ENCODE results near the gene BRD1. TPM values are rescaled to one million over a fixed set of nuclear protein-coding genes. Genes with fewer than 3 reads are reported as not detected.

BRD1 gene
- polyA plus RNA-seq, 3 donors, result 0.61 to 13.8 (median 0.86) TPM

GRCh38 chr22:49784630-49784971, 43.1 kb downstream of the BRD1 start:
- no peaks in the 10 kb centered on the region for H3K9me3 ChIP-seq (replicated peaks in 1 of 2; ENCODE audit: control insufficient read depth in 1 of 2, insufficient read depth in 1 of 2, low read length in 2 of 2)
- no peaks in the 10 kb centered on the region for H3K27me3 ChIP-seq (ENCODE audit: control insufficient read depth in 2 of 2, insufficient read depth in 2 of 2, low read length in 2 of 2)
- H3K4me3 Mint-ChIP-seq, result no peak overlapping the region
- intact Hi-C loops (cut with micrococcal nuclease), result no loop called here
- no peaks in the 10 kb centered on the region for H3K27me3 Mint-ChIP-seq (ENCODE audit: low read depth in 3 of 3)
- peaks cover 0 to 2% (median 0%) of the 10 kb centered on the region in 7 donors for H3K9me3 Mint-ChIP-seq
- peaks cover 18% of the 10 kb centered on the region for H3K4me1 Mint-ChIP-seq
- over 99% methylated on average over 14 of the region's 15 CpGs for WGBS (ENCODE audit: insufficient coverage)
- peaks cover 17% of the 10 kb centered on the region in 2 donors for H3K4me1 ChIP-seq (ENCODE audit: control insufficient read depth in 1 of 2, insufficient read depth in 2 of 2, low read length in 2 of 2)
- H3K27ac Mint-ChIP-seq, result peak overlapping the region in 1 of 7 donors; percentile 63
- H3K36me3 ChIP-seq (replicated peaks in 1 of 2; ENCODE audit: control insufficient read depth in 1 of 2, insufficient read depth in 2 of 2, low read length in 2 of 2), result peaks cover 68 to 81% of the 10 kb centered on the region in 2 donors
- no peak overlapping the region for H3K4me3 ChIP-seq (replicated peaks in 1 of 3; ENCODE audit: low read depth in 2 of 3, low read length in 3 of 3)
- no peak for TF ChIP-seq CTCF (IDR thresholded peaks at IDR 0.05)
- H4K20me1 ChIP-seq (ENCODE audit: insufficient read depth, low read length), result peaks cover 94% of the 10 kb centered on the region
- H3K9ac ChIP-seq (ENCODE audit: insufficient read depth, low read length, poor library complexity, severe bottlenecking), result no peak overlapping the region
- H3K79me2 ChIP-seq (ENCODE audit: insufficient read depth, low read length), result peaks cover 87% of the 10 kb centered on the region
- peak overlapping the region in 1 of 2 donors; percentile 14 for H3K27ac ChIP-seq (ENCODE audit: low read depth in 1 of 2, low read length in 2 of 2)
- H3K36me3 Mint-ChIP-seq, result peaks cover 51 to 80% of the 10 kb centered on the region in 2 donors
- no peak overlapping the region for H2AFZ ChIP-seq (ENCODE audit: insufficient read depth, low read depth, low read length, poor library complexity, severe bottlenecking)
- no peak for DNase-seq
- H3K4me2 ChIP-seq (replicated peaks; ENCODE audit: extremely low read depth, low read length, poor library complexity, severe bottlenecking), result no peak overlapping the region

DNA sequence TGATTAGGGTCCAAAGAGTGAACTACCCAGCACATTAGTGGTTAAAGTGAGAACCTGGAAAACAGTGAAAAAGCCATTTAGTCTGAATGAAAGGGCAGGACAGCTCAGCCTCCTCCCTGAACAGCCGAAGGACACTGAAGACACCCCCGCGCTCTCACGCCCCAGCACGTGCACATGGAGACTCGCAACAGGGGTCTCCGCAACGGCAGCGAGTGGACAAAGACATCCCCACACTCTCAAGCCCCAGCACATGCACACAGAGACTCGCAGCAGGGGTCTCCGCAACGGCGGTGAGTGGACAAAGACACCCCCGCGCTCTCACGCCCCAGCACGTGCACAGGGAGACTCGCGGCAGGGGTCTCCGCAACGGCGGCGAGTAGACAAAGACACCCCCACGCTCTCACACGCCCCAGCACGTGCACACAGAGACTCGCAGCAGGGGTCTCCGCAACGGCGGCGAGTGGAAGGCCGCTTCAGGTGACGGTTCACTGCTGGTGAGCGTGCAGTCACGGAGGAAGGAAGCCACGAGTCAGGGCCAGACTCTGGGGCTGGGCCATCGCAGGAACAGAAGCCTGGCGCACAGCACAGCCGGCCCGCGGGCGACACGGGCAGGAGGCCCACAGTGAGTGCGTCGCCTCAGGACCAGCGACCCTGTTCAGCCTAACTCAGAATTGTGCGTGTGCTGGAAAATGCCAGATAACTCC, 43.6 kb downstream of the BRD1 start:
- no peak for DNase-seq
- no peak overlapping the region for H3K4me3 ChIP-seq (replicated peaks in 1 of 3; ENCODE audit: low read depth in 2 of 3, low read length in 3 of 3)
- no peak overlapping the region for H2AFZ ChIP-seq (ENCODE audit: insufficient read depth, low read depth, low read length, poor library complexity, severe bottlenecking)
- intact Hi-C loops (cut with micrococcal nuclease), result no loop called here
- no peak overlapping the region for H3K27ac Mint-ChIP-seq
- no peak overlapping the region for H3K4me3 Mint-ChIP-seq
- peaks cover 82% of the 10 kb centered on the region for H3K79me2 ChIP-seq (ENCODE audit: insufficient read depth, low read length)
- H3K4me1 ChIP-seq (ENCODE audit: control insufficient read depth in 1 of 2, insufficient read depth in 2 of 2, low read length in 2 of 2), result peaks cover 12% of the 10 kb centered on the region in 2 donors
- TF ChIP-seq CTCF (IDR thresholded peaks at IDR 0.05), result no peak
- peaks cover 94% of the 10 kb centered on the region for H4K20me1 ChIP-seq (ENCODE audit: insufficient read depth, low read length)
- no peaks in the 10 kb centered on the region for H3K27me3 ChIP-seq (ENCODE audit: control insufficient read depth in 2 of 2, insufficient read depth in 2 of 2, low read length in 2 of 2)
- H3K9me3 Mint-ChIP-seq, result peaks cover 0 to 2% (median 0%) of the 10 kb centered on the region in 7 donors
- no peak overlapping the region for H3K4me2 ChIP-seq (replicated peaks; ENCODE audit: extremely low read depth, low read length, poor library complexity, severe bottlenecking)
- 93% methylated on average over 41 of the region's 47 CpGs for WGBS (ENCODE audit: insufficient coverage)
- H3K36me3 Mint-ChIP-seq, result peaks cover 56 to 85% of the 10 kb centered on the region in 2 donors
- no peak overlapping the region for H3K27ac ChIP-seq (ENCODE audit: low read depth in 1 of 2, low read length in 2 of 2)
- H3K27me3 Mint-ChIP-seq (ENCODE audit: low read depth in 3 of 3), result no peaks in the 10 kb centered on the region
- H3K9me3 ChIP-seq (replicated peaks in 1 of 2; ENCODE audit: control insufficient read depth in 1 of 2, insufficient read depth in 1 of 2, low read length in 2 of 2), result no peaks in the 10 kb centered on the region
- H3K4me1 Mint-ChIP-seq, result peaks cover 13% of the 10 kb centered on the region
- H3K36me3 ChIP-seq (replicated peaks in 1 of 2; ENCODE audit: control insufficient read depth in 1 of 2, insufficient read depth in 2 of 2, low read length in 2 of 2), result peaks cover 70 to 87% of the 10 kb centered on the region in 2 donors
- no peak overlapping the region for H3K9ac ChIP-seq (ENCODE audit: insufficient read depth, low read length, poor library complexity, severe bottlenecking)

Data from CD14-positive monocyte (primary cell).